SK-N-SH (cell line): ENCODE results near the gene HECTD4. TPM values are rescaled to one million over a fixed set of nuclear protein-coding genes. Genes with fewer than 3 reads are reported as not detected.

Source experiments
- CTCF ChIA-PET: fragments of 300-600, 350-600 bp; formaldehyde crosslinking; extraction: SDS; loops from one replicate; lab custom pipeline; 2021; lab: Yijun Ruan, JAX
- POLR2A ChIA-PET: fragments of 350-600 bp; sonication (Branson Sonifier 250); formaldehyde crosslinking; extraction: SDS; loops from one replicate; lab custom pipeline; 2020; ENCODE audit warnings: antibody characterized with exemption, inconsistent platforms; lab: Yijun Ruan, JAX
- DNase-seq: peaks from one replicate; pipeline ENCODE4 v3.0.0; 2012
- H2AFZ ChIP-seq: fragments of 200-600 bp; sonication (generic); 2 replicates; pipeline ENCODE4 v1.8.1; 2016; ENCODE audit warnings: antibody characterized with exemption, mild to moderate bottlenecking, low read depth
- H3F3A ChIP-seq: fragments of 200-600 bp; sonication (generic); replicated peaks from 2 replicates; pipeline ENCODE3; 2016; ENCODE audit warnings: antibody characterized with exemption, mild to moderate bottlenecking; ENCODE audit not compliant: insufficient read depth
- H3K27ac ChIP-seq, 2 experiments: fragments of 200-500 bp in 1 of 2; fragments of 200-600 bp in 1 of 2; sonication (Bioruptor generic) in 1 of 2; sonication (generic), shearing (Covaris generic) in 1 of 2; 2 replicates each; pipeline versions ENCODE4 v1.5.1 to v1.6.1; 2014 to 2016; ENCODE audit warnings: low read depth in 2 of 2, inconsistent platforms in 1 of 2, low read length in 1 of 2, mild to moderate bottlenecking in 1 of 2, mixed read lengths in 1 of 2
- H3K27me3 ChIP-seq: fragments of 200-600 bp; sonication (generic), shearing (Covaris generic); 2 replicates; pipeline ENCODE4 v1.6.1; 2016; ENCODE audit warnings: mixed run types; ENCODE audit not compliant: insufficient read depth
- H3K36me3 ChIP-seq, 2 experiments: fragments of 200-500 bp in 1 of 2; fragments of 200-600 bp in 1 of 2; sonication (Bioruptor generic) in 1 of 2; sonication (generic) in 1 of 2; replicated peaks in 1 of 2; 2 replicates each; pipeline versions ENCODE3 to v1.5.1; 2014 to 2016; ENCODE audit warnings: low read length in 1 of 2, mild to moderate bottlenecking in 1 of 2; ENCODE audit not compliant: insufficient read depth in 2 of 2, control insufficient read depth in 1 of 2
- H3K4me1 ChIP-seq, 2 experiments: fragments of 200-500 bp in 1 of 2; fragments of 200-600 bp in 1 of 2; sonication (Bioruptor generic) in 1 of 2; sonication (generic), shearing (Covaris generic) in 1 of 2; 2 replicates each; pipeline versions ENCODE4 v1.5.1 to v1.6.1; 2014 to 2016; ENCODE audit warnings: low read depth in 1 of 2, low read length in 1 of 2, mixed run types in 1 of 2; ENCODE audit not compliant: insufficient read depth in 2 of 2, control insufficient read depth in 1 of 2
- H3K4me2 ChIP-seq: fragments of 200-600 bp; sonication (generic), shearing (Covaris generic); 2 replicates; pipeline ENCODE4 v1.6.1; 2017; ENCODE audit warnings: mixed run types
- H3K4me3 ChIP-seq, 2 experiments: fragments of 200-500 bp in 1 of 2; fragments of 200-600 bp in 1 of 2; sonication (Bioruptor generic) in 1 of 2; sonication (generic), shearing (Covaris generic) in 1 of 2; 2 replicates each; pipeline versions ENCODE4 v1.5.1 to v1.8.1; 2014 to 2016; ENCODE audit warnings: low read depth in 2 of 2, inconsistent platforms in 1 of 2, low read length in 1 of 2, mild to moderate bottlenecking in 1 of 2, mixed read lengths in 1 of 2, moderate library complexity in 1 of 2
- H3K79me2 ChIP-seq: fragments of 200-600 bp; sonication (generic); 2 replicates; pipeline ENCODE4 v1.8.1; 2017; ENCODE audit warnings: mild to moderate bottlenecking; ENCODE audit not compliant: insufficient read depth
- H3K9ac ChIP-seq: fragments of 200-600 bp; sonication (generic); 2 replicates; pipeline ENCODE4 v1.6.1; 2017; ENCODE audit warnings: mixed run types
- H3K9me2 ChIP-seq: fragments of 200-600 bp; sonication (generic); 2 replicates; pipeline ENCODE4 v1.6.1; 2017; ENCODE audit warnings: mixed run types
- H3K9me3 ChIP-seq: fragments of 200-600 bp; sonication (generic); 2 replicates; pipeline ENCODE4 v1.6.1; 2017; ENCODE audit warnings: mixed run types, mild to moderate bottlenecking, moderate library complexity
- H4K20me1 ChIP-seq: fragments of 200-600 bp; sonication (generic); 2 replicates; pipeline ENCODE4 v1.6.1; 2017; ENCODE audit warnings: mild to moderate bottlenecking, mixed run types; ENCODE audit not compliant: insufficient read depth
- CTCF ChIP-seq: fragments of 200-600 bp; sonication (generic); IDR thresholded peaks from 2 replicates; pipeline ENCODE4 v1.6.1; 2017; ENCODE audit warnings: antibody characterized with exemption, mild to moderate bottlenecking, moderate library complexity
- EP300 ChIP-seq, 2 experiments: IDR thresholded peaks; 2 replicates each; pipeline versions ENCODE4 v1.4.0 to v1.6.1; 2012; ENCODE audit warnings: borderline replicate concordance in 1 of 2, low read depth in 1 of 2, low read length in 1 of 2
- EZH2phosphoT487 ChIP-seq: fragments of 200-600 bp; sonication (generic); IDR thresholded peaks from 2 replicates; pipeline ENCODE4 v1.6.1; 2017; ENCODE audit warnings: low read depth, mixed run types, mild to moderate bottlenecking, antibody characterized with exemption, moderate library complexity, borderline replicate concordance
- FOXJ3 ChIP-seq: sonication (generic); formaldehyde crosslinking; IDR thresholded peaks from 2 replicates; pipeline ENCODE4 v1.5.1; 2020; ENCODE audit warnings: mild to moderate bottlenecking, missing genetic modification reagents
- JUND ChIP-seq: IDR thresholded peaks from 2 replicates; pipeline ENCODE4 v1.4.0; 2012
- MEF2A ChIP-seq: IDR thresholded peaks from 2 replicates; pipeline ENCODE4 v1.4.0; 2012; ENCODE audit warnings: low read depth, borderline replicate concordance
- MXI1 ChIP-seq: IDR thresholded peaks from 2 replicates; pipeline ENCODE4 v1.6.1; 2012; ENCODE audit warnings: mild to moderate bottlenecking, low read depth, low read length, improper control_type of control experiment
- NFIC ChIP-seq: IDR thresholded peaks from 2 replicates; pipeline ENCODE4 v1.4.0; 2012; ENCODE audit warnings: borderline replicate concordance
- NRF1 ChIP-seq: IDR thresholded peaks from 2 replicates; pipeline ENCODE4 v1.6.1; 2012; ENCODE audit warnings: low read depth, mild to moderate bottlenecking, low read length
- RCOR1 ChIP-seq: fragments of 150-350 bp; IDR thresholded peaks from 2 replicates; pipeline ENCODE4 v1.6.1; 2017; ENCODE audit warnings: antibody characterized with exemption, low read length
- RFX5 ChIP-seq: IDR thresholded peaks from 2 replicates; pipeline ENCODE4 v1.6.1; 2012; ENCODE audit warnings: mild to moderate bottlenecking, improper control_type of control experiment, low read length
- RXRA ChIP-seq: IDR thresholded peaks from 2 replicates; pipeline ENCODE4 v1.4.0; 2012; ENCODE audit warnings: low read depth, mild to moderate bottlenecking, borderline replicate concordance
- SMC3 ChIP-seq: IDR thresholded peaks from 2 replicates; pipeline ENCODE4 v1.6.1; 2012; ENCODE audit warnings: low read depth, low read length, improper control_type of control experiment
- TAF1 ChIP-seq: IDR thresholded peaks from 2 replicates; pipeline ENCODE4 v1.6.1; 2012; ENCODE audit warnings: low read depth, mild to moderate bottlenecking, low read length, moderate library complexity, borderline replicate concordance
- TCF12 ChIP-seq: IDR thresholded peaks from 2 replicates; pipeline ENCODE4 v1.4.0; 2012
- USF1 ChIP-seq: IDR thresholded peaks from 2 replicates; pipeline ENCODE4 v1.4.0; 2012; ENCODE audit warnings: low read depth, borderline replicate concordance
- YY1 ChIP-seq: IDR thresholded peaks from 2 replicates; pipeline ENCODE4 v1.4.0; 2012; ENCODE audit warnings: low read depth, mild to moderate bottlenecking
- ZBTB33 ChIP-seq: IDR thresholded peaks from 2 replicates; pipeline ENCODE4 v1.4.0; 2012; ENCODE audit warnings: low read depth, borderline replicate concordance
- WGBS: methylation state at CpG from one replicate; pipeline ENCODE4 v1.1.6; 2017; ENCODE audit warnings: low lambda C conversion rate; 5-methylcytosine and 5-hydroxymethylcytosine counted together
- polyA plus RNA-seq, 3 experiments: library from polyadenylated mRNA; depleted of rRNA; stranded (reverse); fragments of >200 nt; gene quantifications; 2 replicates each; pipeline ENCODE4 v1.2.3, GENCODE V29; 2012
- TF ChIP-seq, protein P1 (sequence below): IDR thresholded peaks from 2 replicates; pipeline ENCODE4 v1.4.0; 2012; ENCODE audit warnings: low read depth

Gene HECTD4
- polyA plus RNA-seq, 1 of the 3 experiments (the other 2 are of a cell fraction): 14.6 TPM

GRCh38 chr12:112172556-112173324, 209.5 kb downstream of the HECTD4 start:
- no peak overlapping the region for H3K27ac ChIP-seq
- no peaks in the 10 kb centered on the region for H3K27me3 ChIP-seq
- ChIA-PET POLR2A (interaction anchor here (1.3 kb wide), 1 partner anchor 10 kb away, joined by 3 read pairs; no protein-coding TSS in a partner anchor), CTCF (no interaction called here)
- DNase-seq: no peak
- no peak overlapping the region for H3K4me3 ChIP-seq
- no peaks in the 10 kb centered on the region for H3K79me2 ChIP-seq
- WGBS: 97% methylated on average over 13 of the region's 21 CpGs
- H3K4me1 ChIP-seq: no peaks in the 10 kb centered on the region
- H3K9me2 ChIP-seq: no peaks in the 10 kb centered on the region
- no peaks in the 10 kb centered on the region for H3F3A ChIP-seq
- no peaks in the 10 kb centered on the region for H4K20me1 ChIP-seq
- H2AFZ ChIP-seq: no peak overlapping the region
- no peaks in the 10 kb centered on the region for H3K9me3 ChIP-seq
- H3K36me3 ChIP-seq: peaks cover 7 to 36% of the 10 kb centered on the region in 2 experiments
- H3K9ac ChIP-seq: no peak overlapping the region
- TF ChIP-seq NRF1 (no peak), NFIC (no peak), RFX5 (no peak), TCF12 (no peak), RXRA (no peak), MXI1 (no peak), ZBTB33 (no peak), FOXJ3 (CRISPR knock-in tag) (no peak), MEF2A (no peak), USF1 (no peak), SMC3 (no peak)
- no peak overlapping the region for H3K4me2 ChIP-seq

DNA sequence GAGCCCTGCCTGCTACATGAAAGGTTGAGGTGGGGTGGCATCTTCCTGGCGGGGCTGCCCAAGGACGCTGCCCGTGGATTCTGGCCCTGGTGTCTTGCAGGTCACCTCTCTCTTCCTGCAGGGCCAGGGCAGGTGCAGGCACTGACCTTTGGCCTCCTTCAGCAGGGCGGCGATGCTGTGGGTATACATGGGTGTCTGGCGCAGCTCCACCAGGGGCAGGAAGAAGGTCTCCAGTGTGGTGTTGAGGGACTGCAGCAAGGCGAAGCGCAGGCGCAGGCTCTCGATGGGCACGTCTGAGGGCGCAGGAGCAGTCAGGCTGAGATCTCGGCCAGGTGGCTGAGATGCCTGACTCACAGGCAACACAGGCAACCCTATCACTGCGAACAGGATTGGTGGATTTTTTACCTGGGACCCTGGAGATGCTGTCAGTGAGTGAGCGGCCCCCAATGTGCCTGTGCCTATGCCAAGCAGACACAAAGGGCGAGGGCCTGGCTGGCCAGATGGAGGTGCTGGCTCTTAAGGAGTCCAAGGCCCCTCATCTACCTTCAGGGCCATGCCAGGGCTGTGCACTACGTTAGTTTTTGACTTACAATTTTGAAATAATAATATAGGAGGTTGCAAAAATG, 211.1 kb downstream of the HECTD4 start:
- DNase-seq: no peak
- CTCF ChIA-PET: interaction anchor here (0.6 kb wide), 1 partner anchor 63 kb away, joined by 3 read pairs; the partner anchor contains the start of gene NAA25
- WGBS: 99% methylated on average over 8 of the region's 17 CpGs
- TF ChIP-seq TCF12 (no peak), RXRA (no peak), RCOR1 (no peak), MXI1 (no peak), EP300 (IDR thresholded peaks at IDR 0.05; ENCODE audit: borderline replicate concordance in 1 of 2, low read depth in 1 of 2, low read length in 1 of 2) (no peak), EZH2phosphoT487 (no peak), USF1 (no peak), MEF2A (no peak), JUND (no peak), NFIC (no peak), YY1 (no peak), TAF1 (no peak), SMC3 (no peak), CTCF (no peak)
- TF ChIP-seq, protein P1, sequence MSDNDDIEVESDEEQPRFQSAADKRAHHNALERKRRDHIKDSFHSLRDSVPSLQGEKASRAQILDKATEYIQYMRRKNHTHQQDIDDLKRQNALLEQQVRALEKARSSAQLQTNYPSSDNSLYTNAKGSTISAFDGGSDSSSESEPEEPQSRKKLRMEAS: no peak

More for the DNA sequence above, 211.1 kb downstream of the HECTD4 start:
- H3F3A ChIP-seq: no peaks in the 10 kb centered on the region
- no peak overlapping the region for H3K27ac ChIP-seq
- no peak overlapping the region for H2AFZ ChIP-seq
- no peaks in the 10 kb centered on the region for H3K79me2 ChIP-seq
- POLR2A ChIA-PET: interaction anchor here (1.3 kb wide), 1 partner anchor 12 kb away, joined by 3 read pairs; no protein-coding TSS in a partner anchor
- H4K20me1 ChIP-seq: no peaks in the 10 kb centered on the region
- H3K27me3 ChIP-seq: no peaks in the 10 kb centered on the region
- no peaks in the 10 kb centered on the region for H3K9me3 ChIP-seq
- no peak overlapping the region for H3K4me3 ChIP-seq
- no peak overlapping the region for H3K9ac ChIP-seq
- H3K4me2 ChIP-seq: no peak overlapping the region
- H3K4me1 ChIP-seq: no peaks in the 10 kb centered on the region
- H3K36me3 ChIP-seq: peaks cover 5 to 30% of the 10 kb centered on the region in 2 experiments
- H3K9me2 ChIP-seq: no peaks in the 10 kb centered on the region
